HG03060 (cell line): Measurements from ENCODE around the gene PSMD2.

Source experiments
- ATAC-seq: cut with Tn5 transposase; IDR thresholded peaks from one replicate; pipeline ENCODE4 v1.9.1; 2021; ENCODE audit warnings: low read depth, moderate number of reproducible peaks; ENCODE audit not compliant: unreplicated experiment

The PSMD2 gene

DNA sequence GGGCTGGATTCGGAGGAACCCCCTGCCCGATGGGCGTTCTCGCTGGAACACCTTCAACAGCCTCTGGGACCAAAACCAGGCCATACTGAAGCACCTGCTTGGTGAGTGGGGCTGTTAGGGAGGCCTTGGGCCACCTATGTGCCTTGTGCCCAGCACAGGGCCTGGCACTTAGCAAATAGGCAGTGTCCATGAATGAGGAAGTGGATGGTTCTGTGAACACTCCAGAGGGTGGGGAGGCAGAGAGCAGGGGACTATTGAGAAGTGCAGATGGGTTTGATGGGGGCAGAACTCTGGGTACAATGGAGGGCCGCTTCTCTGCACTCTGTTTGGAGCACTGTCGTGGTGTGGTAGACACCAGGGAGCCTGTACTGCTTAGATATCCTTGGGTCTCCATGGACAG, 21.7 kb upstream of the PSMD2 start:
- no peak for ATAC-seq

DNA sequence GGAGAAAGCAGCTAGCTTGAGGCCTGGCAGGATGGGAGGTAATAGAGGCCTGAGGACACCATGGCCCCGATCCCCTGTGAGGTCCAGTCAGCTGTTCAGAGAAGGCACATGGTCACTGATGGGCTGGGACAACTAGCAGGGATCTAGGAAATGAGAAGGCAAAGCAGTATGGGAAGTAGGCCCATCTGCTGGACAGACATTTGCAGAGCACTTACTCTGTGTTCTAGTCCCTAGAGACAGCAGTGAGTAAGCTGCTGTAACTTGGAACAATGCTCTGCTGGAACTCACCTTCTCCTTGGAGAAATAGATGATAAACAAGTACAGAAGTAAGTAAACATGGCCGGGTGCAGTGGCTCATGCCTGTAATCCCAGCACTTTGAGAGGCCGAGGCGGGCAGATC, 16.1 kb upstream of the PSMD2 start:
- ATAC-seq, result no peak

DNA sequence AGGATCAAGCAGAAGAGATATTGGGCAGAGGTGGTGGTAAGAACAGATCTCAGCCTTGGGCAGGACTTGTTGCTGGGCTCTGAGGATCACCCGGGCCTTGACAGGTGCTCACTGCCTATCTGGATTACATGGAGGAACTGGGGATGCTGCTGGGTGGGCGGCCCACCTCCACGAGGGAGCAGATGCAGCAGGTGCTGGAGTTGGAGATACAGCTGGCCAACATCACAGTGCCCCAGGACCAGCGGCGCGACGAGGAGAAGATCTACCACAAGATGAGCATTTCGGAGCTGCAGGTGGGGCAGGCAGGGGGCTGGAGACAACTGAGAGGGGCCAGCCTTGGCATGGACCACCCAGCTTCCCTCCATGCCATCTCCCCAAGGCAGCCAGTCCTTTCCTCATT, 15.4 kb upstream of the PSMD2 start:
- no peak for ATAC-seq

DNA sequence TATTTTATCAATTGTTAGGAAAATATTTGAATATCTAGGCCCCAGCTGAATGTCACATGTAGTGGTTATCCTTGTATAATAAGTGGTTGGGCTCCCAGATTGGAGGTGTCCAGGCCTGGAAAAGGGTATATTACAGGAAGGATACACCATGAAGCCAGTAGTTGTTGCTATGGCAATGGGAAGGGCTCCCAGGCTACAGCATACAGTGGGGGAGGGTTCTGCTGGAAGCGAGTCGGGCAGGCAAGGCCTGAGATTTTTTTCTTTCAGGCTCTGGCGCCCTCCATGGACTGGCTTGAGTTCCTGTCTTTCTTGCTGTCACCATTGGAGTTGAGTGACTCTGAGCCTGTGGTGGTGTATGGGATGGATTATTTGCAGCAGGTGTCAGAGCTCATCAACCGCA, 14.3 kb upstream of the PSMD2 start:
- ATAC-seq, result no peak

DNA sequence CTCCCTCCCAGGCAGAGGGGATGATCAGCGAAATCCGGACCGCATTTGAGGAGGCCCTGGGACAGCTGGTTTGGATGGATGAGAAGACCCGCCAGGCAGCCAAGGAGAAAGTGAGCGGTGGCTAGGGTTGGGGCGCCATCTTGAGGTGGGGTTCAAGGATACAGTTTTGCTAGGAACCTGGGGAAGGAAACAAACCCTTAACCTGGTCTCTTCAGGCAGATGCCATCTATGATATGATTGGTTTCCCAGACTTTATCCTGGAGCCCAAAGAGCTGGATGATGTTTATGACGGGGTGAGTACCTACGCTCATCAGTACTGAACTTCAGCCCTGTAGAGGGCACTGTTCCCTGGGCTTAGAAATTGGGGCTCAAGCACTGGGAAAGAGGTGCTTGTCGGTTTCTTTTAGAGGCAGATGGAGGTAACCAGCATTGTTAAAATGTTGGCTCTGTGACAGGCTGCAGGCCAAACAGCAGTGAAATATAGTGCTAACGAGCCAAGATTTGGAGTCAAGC, 9.6 kb upstream of the PSMD2 start:
- ATAC-seq, result no peak

DNA sequence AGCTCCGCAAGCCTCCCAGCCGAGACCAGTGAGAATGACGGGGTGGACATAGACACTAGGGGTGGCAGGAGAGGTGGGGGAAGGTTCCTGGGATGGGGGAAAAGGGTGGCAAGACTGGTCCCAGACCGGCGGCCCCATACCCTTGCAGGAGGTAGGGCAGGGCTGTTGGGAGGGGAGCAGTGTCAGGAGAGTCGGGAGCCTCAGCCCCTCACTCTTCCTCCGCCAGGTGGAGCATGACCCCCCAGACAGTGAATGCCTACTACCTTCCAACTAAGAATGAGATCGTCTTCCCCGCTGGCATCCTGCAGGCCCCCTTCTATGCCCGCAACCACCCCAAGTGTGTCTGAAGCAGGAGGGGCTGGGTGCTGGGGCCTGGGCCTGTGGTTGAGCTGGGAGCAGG, 8.7 kb upstream of the PSMD2 start:
- no peak for ATAC-seq

DNA sequence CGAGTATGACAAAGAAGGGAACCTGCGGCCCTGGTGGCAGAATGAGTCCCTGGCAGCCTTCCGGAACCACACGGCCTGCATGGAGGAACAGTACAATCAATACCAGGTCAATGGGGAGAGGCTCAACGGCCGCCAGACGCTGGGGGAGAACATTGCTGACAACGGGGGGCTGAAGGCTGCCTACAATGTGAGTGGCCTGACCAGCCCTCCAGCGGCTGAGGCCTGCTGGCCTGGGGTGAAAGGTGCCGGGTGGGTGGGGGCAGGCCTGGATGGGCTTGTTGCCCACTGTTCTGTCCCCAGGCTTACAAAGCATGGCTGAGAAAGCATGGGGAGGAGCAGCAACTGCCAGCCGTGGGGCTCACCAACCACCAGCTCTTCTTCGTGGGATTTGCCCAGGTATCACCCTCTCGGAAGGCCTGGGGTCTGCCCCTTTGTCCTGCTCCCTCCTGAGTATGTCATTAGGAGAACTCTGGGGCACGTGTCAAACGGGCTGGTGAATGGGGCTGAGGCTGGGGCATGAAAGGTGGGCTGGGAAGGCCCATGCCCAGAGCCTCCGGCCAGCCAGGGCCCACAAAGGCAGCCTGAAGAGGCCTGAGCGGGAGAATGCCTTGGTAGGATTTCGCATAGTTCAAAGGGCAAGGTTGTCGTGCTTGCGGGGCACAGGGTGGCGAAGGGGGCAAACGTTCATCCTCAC, 7.8 kb upstream of the PSMD2 start:
- no peak for ATAC-seq

DNA sequence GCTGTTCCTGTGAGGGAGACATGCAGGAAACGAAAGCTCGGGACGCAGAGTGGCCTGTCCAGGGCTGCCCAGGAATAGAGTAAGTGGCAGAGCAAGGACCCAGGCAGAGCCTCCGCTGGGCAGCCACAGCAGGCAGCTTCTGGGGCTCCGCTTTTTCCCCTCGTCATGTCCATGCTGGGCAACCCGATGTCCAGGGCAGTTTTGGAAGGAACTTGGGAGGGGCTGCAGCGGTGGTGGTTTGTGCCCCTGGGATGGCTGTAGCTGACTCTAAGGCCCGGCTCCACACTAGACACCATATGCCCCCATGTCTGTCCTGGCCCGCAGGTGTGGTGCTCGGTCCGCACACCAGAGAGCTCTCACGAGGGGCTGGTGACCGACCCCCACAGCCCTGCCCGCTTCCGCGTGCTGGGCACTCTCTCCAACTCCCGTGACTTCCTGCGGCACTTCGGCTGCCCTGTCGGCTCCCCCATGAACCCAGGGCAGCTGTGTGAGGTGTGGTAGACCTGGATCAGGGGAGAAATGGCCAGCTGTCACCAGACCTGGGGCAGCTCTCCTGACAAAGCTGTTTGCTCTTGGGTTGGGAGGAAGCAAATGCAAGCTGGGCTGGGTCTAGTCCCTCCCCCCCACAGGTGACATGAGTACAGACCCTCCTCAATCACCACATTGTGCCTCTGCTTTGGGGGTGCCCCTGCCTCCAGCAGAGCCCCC, 7.1 kb upstream of the PSMD2 start:
- ATAC-seq, result no peak

DNA sequence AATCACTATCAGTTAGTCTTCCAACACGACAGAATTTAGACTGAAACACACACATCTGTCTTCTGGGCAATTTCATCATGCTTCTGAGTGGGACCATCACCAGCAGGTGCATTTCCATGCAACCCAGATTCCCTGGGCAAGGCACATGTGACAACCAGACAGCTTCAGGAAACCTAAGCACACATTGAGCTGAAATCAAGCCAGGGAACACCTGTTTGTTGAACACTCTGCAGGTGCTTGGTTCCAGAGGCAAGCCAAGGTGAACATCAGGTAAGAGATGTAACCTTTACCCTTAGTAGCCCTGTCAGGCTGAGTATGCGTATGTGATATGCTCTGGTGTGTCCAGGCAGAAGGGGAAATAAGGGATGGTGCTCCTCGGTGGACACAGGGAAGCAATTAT, 3.3 kb upstream of the PSMD2 start:
- ATAC-seq, result no peak

DNA sequence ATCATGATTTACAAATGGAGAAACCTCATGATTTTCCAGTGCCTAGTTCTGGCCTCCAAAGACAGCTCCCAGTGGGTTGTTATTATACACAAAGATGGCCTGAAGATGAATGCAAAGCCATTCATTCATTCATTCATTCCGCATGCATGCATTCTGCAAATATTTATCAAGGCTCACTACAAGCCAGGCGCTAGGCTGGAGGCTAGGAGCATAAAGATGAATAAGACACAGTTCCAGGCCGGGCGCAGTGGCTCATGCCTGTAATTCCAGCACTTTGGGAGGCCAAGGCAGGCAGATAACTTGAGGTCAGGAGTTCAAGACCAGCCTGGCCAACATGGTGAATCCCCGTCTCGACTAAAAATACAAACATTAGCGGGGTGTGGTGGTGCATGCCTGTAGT, 2.4 kb upstream of the PSMD2 start:
- ATAC-seq, result no peak

DNA sequence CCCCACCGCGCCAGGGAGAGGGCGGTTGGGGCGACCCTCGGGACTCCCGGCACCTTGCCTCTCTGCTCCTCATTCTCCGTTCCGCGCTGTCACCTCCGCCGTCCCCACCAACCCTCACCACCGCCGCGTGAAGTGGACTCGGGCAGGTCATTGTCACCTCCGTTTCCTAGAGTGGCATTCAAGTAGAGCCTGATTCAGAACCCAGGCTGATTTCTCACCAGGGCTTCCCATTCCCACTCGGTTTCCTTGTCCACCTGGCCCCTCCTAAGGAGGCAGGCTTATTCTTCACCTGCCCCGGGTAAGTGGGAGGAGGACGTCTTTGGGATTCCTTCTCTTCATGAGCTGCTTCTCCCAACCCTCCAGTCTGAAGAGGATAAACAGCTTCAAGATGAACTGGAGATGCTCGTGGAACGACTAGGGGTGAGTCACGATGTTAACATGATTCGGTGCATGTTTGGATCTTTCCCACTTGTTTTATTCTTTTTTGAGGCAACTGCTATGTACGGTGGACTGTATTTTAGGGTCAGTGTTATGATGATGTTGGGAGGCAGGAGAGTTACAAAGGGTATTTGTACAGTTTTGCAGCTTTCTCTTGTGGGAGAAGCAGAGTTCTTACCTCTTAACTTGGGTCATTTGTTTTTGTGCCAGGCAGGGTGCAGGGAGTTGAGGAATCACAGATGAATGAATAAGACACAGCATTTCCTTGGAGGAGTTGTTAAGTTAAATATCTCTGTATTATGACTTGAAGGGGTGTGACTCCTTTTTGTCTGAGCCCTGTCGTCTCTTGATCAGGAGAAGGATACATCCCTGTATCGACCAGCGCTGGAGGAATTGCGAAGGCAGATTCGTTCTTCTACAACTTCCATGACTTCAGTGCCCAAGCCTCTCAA, 692 bp downstream of the PSMD2 start:
- ATAC-seq, result peak; percentile 24

DNA sequence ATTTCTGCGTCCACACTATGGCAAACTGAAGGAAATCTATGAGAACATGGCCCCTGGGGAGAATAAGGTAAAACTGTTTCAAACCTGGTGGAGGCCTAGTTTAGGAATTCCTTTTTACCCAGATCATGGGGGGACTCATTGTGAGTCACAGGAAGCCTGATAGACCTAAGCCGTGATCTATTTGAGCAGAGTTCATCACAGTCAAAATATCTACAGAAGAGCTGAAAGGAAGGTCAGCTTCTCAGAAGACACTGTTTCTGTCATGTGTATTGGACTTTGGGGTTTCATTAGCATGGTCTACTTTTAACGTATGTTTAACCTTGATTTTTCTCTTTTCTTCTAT, 1.3 kb downstream of the PSMD2 start:
- ATAC-seq, result no peak

DNA sequence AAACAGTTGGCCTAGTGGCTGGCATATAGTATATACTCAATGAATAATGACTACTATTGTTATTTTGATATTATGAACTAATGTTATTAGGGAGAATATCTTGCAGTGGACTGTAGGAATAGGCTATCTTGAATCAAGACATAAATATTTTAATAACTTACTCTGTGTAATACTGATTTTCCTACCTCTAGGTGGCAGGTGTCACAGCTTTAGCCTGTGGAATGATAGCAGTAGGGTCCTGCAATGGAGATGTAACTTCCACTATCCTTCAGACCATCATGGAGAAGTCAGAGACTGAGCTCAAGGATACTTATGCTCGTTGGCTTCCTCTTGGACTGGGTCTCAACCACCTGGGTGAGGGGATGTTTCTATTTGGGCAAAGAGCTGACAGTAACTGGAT, 6.5 kb downstream of the PSMD2 start:
- ATAC-seq, result no peak

DNA sequence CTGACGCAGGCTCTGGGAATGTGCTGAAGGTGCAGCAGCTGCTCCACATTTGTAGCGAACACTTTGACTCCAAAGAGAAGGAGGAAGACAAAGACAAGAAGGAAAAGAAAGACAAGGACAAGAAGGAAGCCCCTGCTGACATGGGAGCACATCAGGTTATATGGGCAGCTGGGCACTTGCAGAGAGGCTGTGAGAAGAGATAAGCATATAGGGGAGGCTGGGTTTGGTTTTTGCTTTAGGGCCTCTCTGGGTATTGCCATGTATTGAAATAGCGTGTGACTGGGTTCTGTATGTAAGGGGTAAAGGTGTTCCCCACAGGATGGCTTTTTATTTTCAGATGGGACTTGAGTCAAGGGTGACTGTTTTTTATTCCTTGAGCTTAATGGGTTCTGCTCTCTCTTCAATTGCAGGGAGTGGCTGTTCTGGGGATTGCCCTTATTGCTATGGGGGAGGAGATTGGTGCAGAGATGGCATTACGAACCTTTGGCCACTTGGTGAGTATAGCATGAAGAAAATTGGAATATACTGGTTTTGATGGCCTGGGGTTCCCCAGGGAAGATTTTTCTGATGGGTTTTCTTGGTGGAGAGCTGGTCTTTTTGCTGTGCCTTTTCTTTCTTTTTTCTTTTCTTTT, 7.4 kb downstream of the PSMD2 start:
- ATAC-seq, result no peak

DNA sequence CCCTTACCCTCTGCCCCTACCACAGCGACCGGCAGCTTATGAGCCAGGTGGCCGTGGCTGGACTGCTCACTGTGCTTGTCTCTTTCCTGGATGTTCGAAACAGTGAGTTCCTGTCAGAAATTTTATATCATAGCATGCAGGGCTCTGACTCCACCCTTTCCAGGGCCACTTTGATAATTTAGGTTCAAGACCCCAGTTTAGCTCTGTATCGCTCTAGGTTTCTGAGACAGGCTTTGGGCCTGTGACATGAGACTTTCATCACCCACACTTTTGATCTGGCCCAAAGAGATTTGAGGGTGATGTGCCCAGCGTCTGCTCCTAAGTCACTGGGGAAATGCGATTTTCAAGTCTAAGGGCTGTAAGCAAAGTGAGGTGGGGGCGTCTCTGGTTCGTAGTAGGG, 8.9 kb downstream of the PSMD2 start:
- no peak for ATAC-seq

DNA sequence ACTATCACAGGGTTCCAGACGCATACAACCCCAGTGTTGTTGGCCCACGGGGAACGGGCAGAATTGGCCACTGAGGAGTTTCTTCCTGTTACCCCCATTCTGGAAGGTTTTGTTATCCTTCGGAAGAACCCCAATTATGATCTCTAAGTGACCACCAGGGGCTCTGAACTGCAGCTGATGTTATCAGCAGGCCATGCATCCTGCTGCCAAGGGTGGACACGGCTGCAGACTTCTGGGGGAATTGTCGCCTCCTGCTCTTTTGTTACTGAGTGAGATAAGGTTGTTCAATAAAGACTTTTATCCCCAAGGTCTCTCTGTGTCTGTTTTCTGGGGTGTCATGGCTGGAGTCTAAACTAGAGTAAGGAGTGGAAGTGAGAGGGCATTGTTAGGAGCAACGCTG, 9.7 kb downstream of the PSMD2 start:
- ATAC-seq, result no peak

DNA sequence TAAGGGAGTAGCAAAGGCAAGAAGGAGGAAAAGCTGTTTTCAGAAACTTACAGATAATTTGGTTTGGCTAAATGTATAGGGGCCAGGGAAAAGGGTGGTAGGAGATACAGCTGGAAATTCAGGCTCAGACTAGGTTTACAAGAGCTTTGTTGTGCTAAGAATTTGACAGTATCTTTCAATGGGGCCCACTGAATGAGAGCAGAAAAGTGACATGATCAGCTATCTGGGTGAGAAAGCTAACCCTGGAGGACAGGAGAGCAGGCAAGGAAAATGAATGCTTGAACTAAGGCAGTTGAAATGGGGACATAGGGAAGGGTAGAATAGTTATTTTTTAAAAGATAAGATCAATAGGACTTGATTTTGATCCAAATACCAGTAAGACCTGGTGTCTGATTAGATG, 12.6 kb downstream of the PSMD2 start:
- no peak for ATAC-seq

DNA sequence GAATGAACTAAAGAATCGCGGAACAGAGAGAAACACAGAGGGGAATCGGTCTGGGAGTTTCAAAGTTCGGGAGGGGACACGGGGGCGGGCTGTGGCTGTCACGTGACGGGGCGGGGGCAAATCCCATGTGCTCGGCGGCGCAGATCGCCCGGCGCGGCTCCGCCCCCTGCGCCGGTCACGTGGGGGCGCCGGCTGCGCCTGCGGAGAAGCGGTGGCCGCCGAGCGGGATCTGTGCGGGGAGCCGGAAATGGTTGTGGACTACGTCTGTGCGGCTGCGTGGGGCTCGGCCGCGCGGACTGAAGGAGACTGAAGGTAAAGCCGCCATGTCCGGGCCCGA, 15.3 kb downstream of the PSMD2 start, which contains the start of gene EIF4G1:
Gene EIF4G1, plus strand, starts transcription at position 244 of the 337 bp plus-strand sequence. CDS start 1,191 bp downstream, outside the sequence.
- peak; percentile 72 for ATAC-seq

DNA sequence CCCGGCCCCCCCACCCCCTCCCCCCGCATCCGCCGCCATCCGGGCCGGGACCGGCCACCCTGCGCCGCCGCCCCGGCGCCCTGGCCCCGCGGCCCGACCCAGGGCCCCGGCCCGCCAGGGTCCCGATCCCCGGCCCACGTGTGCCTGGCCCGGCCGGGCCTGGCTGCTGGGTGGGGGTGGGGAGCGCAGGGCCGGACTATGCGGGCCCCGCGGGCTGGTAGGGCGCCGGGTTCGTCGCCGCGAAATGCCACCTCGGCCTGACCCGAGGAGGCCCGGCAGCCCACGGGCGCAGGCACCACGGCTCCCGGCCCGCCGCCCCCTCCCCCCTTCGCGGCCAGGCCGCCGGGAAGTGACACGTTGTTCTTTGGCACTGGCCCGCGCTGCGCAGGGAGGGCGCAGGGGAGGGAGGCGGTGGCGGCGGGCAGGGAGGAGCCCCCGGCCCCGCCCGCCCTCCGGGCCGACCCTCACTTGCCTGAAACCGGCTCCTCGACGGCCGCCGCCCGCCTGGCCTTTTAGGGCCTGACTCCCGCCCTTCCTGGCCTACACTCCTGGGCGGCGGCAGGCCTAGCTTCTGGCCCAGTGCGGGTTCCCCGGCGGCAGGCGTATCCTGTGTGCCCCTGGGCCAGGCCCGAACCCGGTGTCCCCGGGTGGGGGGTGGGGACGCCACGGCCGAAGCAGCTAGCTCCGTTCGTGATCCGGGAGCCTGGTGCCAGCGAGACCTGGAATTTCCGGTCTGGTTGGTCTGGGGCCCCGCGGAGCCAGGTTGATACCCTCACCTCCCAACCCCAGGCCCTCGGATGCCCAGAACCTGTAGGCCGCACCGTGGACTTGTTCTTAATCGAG, 15.9 kb downstream of the PSMD2 start:
- ATAC-seq, result peak; percentile 22

DNA sequence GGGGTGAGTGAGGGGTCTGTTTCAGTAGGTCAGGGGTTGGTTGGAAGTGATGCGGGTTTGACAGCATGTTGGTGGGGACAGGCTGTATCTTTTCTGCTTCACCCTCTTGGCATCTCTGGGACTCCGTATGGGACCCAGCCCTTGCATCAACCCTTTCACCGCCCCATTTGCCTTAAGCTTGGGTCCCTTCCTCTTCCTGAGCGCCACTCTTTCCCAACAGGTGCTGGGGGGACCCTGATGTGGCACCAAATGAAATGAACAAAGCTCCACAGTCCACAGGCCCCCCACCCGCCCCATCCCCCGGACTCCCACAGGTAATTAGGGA, 16.5 kb downstream of the PSMD2 start:
- ATAC-seq, result no peak
